GM19043 (cell line): ENCODE results near the gene XDH.

Experiments used
- ATAC-seq: cut with Tn5 transposase; IDR thresholded peaks from one replicate; pipeline ENCODE4 v1.9.1; 2021; ENCODE audit warnings: low read depth; ENCODE audit not compliant: unreplicated experiment

Gene XDH

GRCh38 chr2:31404827-31405226 lies 9.7 kb downstream of the XDH start:
- no peak for ATAC-seq

- ATAC-seq: no peak
Observed at GRCh38 chr2:31404302-31404701, 10.2 kb downstream of the XDH start.

GRCh38 chr2:31402388-31402787 lies 12.2 kb downstream of the XDH start:
- no peak for ATAC-seq

- ATAC-seq: no peak
Observed at GRCh38 chr2:31401580-31401979, 13.0 kb downstream of the XDH start.

- no peak for ATAC-seq
Observed at GRCh38 chr2:31398881-31399280, 15.7 kb downstream of the XDH start.

GRCh38 chr2:31397094-31397493 lies 17.4 kb downstream of the XDH start:
- ATAC-seq: no peak

- no peak for ATAC-seq
Observed at GRCh38 chr2:31390324-31390723, 24.2 kb downstream of the XDH start.

- no peak for ATAC-seq
Observed at GRCh38 chr2:31388736-31389135, 25.8 kb downstream of the XDH start.

- no peak for ATAC-seq
Observed at GRCh38 chr2:31387850-31388249, 26.7 kb downstream of the XDH start.

GRCh38 chr2:31386648-31387047 lies 27.9 kb downstream of the XDH start:
- no peak for ATAC-seq

GRCh38 chr2:31386172-31386571 lies 28.4 kb downstream of the XDH start:
- no peak for ATAC-seq

- ATAC-seq: no peak
Observed at GRCh38 chr2:31384771-31385276, 29.7 kb downstream of the XDH start.

- ATAC-seq: no peak
Observed at GRCh38 chr2:31384351-31384750, 30.2 kb downstream of the XDH start.

GRCh38 chr2:31383471-31384153 lies 30.9 kb downstream of the XDH start:
- ATAC-seq: no peak

- ATAC-seq: no peak
Observed at GRCh38 chr2:31382452-31383120, 32.0 kb downstream of the XDH start.

- no peak for ATAC-seq
Observed at GRCh38 chr2:31381601-31382000, 32.9 kb downstream of the XDH start.

- no peak for ATAC-seq
Observed at GRCh38 chr2:31380243-31380642, 34.3 kb downstream of the XDH start.

- ATAC-seq: no peak
Observed at GRCh38 chr2:31379747-31380146, 34.8 kb downstream of the XDH start.

GRCh38 chr2:31378791-31379501 lies 35.6 kb downstream of the XDH start:
- ATAC-seq: no peak

- no peak for ATAC-seq
Observed at GRCh38 chr2:31378389-31378788, 36.2 kb downstream of the XDH start.

GRCh38 chr2:31373127-31373526 lies 41.4 kb downstream of the XDH start:
- no peak for ATAC-seq

- no peak for ATAC-seq
Observed at GRCh38 chr2:31372097-31372496, 42.4 kb downstream of the XDH start.
